ENCODE data around the gene FAF1. TPM values are rescaled to one million over a fixed set of nuclear protein-coding genes. Genes with fewer than 3 reads are reported as not detected.

FAF1 gene
- total and polyA plus RNA-seq, 4 donors: 8.6 to 45.0 (median 18.2) TPM

- Histone ChIP-seq H3K4me3 (ENCODE audit: low read depth in 1 of 3, low read length in 3 of 3) (no peak overlapping the region), H3K36me3 (ENCODE audit: control insufficient read depth in 4 of 4, insufficient read depth in 3 of 4, low read depth in 1 of 4, low read length in 3 of 4) (peaks cover 0 to 13% (median 5%) of the 10 kb centered on the region in 4 donors), H3K9ac (ENCODE audit: low read depth in 1 of 2, low read length in 2 of 2) (no peak overlapping the region), H3K27ac (ENCODE audit: low read depth in 1 of 2, low read length in 2 of 2) (no peak overlapping the region), H3K4me1 (ENCODE audit: control insufficient read depth in 4 of 4, insufficient read depth in 4 of 4, low read length in 3 of 4) (no peaks in the 10 kb centered on the region), H3K9me3 (ENCODE audit: control insufficient read depth in 4 of 4, low read length in 3 of 4) (no peaks in the 10 kb centered on the region), H3K27me3 (ENCODE audit: control insufficient read depth in 4 of 4, insufficient read depth in 4 of 4, low read length in 3 of 4) (no peaks in the 10 kb centered on the region)
- TF ChIP-seq FOXA1 (IDR thresholded peaks at IDR 0.05) (no peak), NR2F2 (IDR thresholded peaks at IDR 0.05) (no peak)
- DNase-seq (ENCODE audit: low spot score): no peak
- 100% methylated on average over 1 of the region's 1 CpG for WGBS
These were observed 463.1 kb downstream of the FAF1 start for GRCh38 chr1:50497007-50497406.

- no peak overlapping the region for H3K27ac ChIP-seq (ENCODE audit: low read depth in 1 of 2, low read length in 2 of 2)
- DNase-seq (ENCODE audit: low spot score): no peak
- H3K9ac ChIP-seq (ENCODE audit: low read depth in 1 of 2, low read length in 2 of 2): no peak overlapping the region
- TF ChIP-seq NR2F2 (IDR thresholded peaks at IDR 0.05) (no peak), TAF1 (conservative IDR thresholded peaks at IDR 0.05) (no peak)
- H3K9me3 ChIP-seq (ENCODE audit: control insufficient read depth in 4 of 4, low read length in 3 of 4): no peaks in the 10 kb centered on the region
- no peaks in the 10 kb centered on the region for H3K27me3 ChIP-seq (ENCODE audit: control insufficient read depth in 4 of 4, insufficient read depth in 4 of 4, low read length in 3 of 4)
- no peak overlapping the region for H3K4me3 ChIP-seq (ENCODE audit: low read depth in 1 of 3, low read length in 3 of 3)
- peaks cover 2 to 26% (median 15%) of the 10 kb centered on the region in 4 donors for H3K36me3 ChIP-seq (ENCODE audit: control insufficient read depth in 4 of 4, insufficient read depth in 3 of 4, low read depth in 1 of 4, low read length in 3 of 4)
- H3K4me1 ChIP-seq (ENCODE audit: control insufficient read depth in 4 of 4, insufficient read depth in 4 of 4, low read length in 3 of 4): no peaks in the 10 kb centered on the region
- 92% methylated on average over 2 of the region's 2 CpGs for WGBS
These were observed 466.4 kb downstream of the FAF1 start for GRCh38 chr1:50493710-50494109.

GRCh38 chr1:50492142-50492541, 467.9 kb downstream of the FAF1 start:
- H3K4me1 ChIP-seq (ENCODE audit: control insufficient read depth in 4 of 4, insufficient read depth in 4 of 4, low read length in 3 of 4): no peaks in the 10 kb centered on the region
- no peak for DNase-seq (ENCODE audit: low spot score)
- H3K27ac ChIP-seq (ENCODE audit: low read depth in 1 of 2, low read length in 2 of 2): no peak overlapping the region
- WGBS: 96% methylated on average over 1 of the region's 1 CpG
- H3K36me3 ChIP-seq (ENCODE audit: control insufficient read depth in 4 of 4, insufficient read depth in 3 of 4, low read depth in 1 of 4, low read length in 3 of 4): peaks cover 2 to 24% (median 14%) of the 10 kb centered on the region in 4 donors
- no peak overlapping the region for H3K4me3 ChIP-seq (ENCODE audit: low read depth in 1 of 3, low read length in 3 of 3)
- no peak overlapping the region for H3K9ac ChIP-seq (ENCODE audit: low read depth in 1 of 2, low read length in 2 of 2)
- no peaks in the 10 kb centered on the region for H3K9me3 ChIP-seq (ENCODE audit: control insufficient read depth in 4 of 4, low read length in 3 of 4)
- TF ChIP-seq MAX (IDR thresholded peaks at IDR 0.05) (no peak), GABPA (IDR thresholded peaks at IDR 0.05 in 1 of 2, conservative IDR thresholded peaks at IDR 0.05 in 1 of 2) (no peak), ZBTB33 (IDR thresholded peaks at IDR 0.05) (no peak), HNF4G (IDR thresholded peaks at IDR 0.05) (no peak), FOXA1 (IDR thresholded peaks at IDR 0.05) (no peak), CTCF (IDR thresholded peaks at IDR 0.05; ENCODE audit: low read depth, low read length, missing input control) (no peak), HNF4A (conservative IDR thresholded peaks at IDR 0.05) (no peak), RXRA (IDR thresholded peaks at IDR 0.05) (no peak), EGR1 (IDR thresholded peaks at IDR 0.05; ENCODE audit: low read depth in 2 of 2) (no peak), NR2F2 (IDR thresholded peaks at IDR 0.05) (no peak), FOXA2 (IDR thresholded peaks at IDR 0.05) (no peak), TAF1 (conservative IDR thresholded peaks at IDR 0.05) (no peak), YY1 (IDR thresholded peaks at IDR 0.05) (no peak), ATF3 (IDR thresholded peaks at IDR 0.05) (no peak), RAD21 (IDR thresholded peaks at IDR 0.05) (no peak)
- no peaks in the 10 kb centered on the region for H3K27me3 ChIP-seq (ENCODE audit: control insufficient read depth in 4 of 4, insufficient read depth in 4 of 4, low read length in 3 of 4)

Measured in liver (tissue), 9 donors.